Brain microvascular endothelial cell (primary cell): ENCODE data around the gene NKAIN4.

Experiments used
- DNase-seq: peaks from one replicate; pipeline ENCODE4 v3.0.0-alpha.2; 2020
- H3K27ac ChIP-seq: fragments of 250-450 bp; sonication (Bioruptor Pico); 2 replicates; pipeline ENCODE4 v1.5.1; 2020; ENCODE audit warnings: mild to moderate bottlenecking, moderate library complexity
- H3K27me3 ChIP-seq: fragments of 250-450 bp; sonication (Bioruptor Pico); replicated peaks from 2 replicates; pipeline ENCODE4 v1.5.1; 2020; ENCODE audit warnings: mild to moderate bottlenecking
- H3K36me3 ChIP-seq: fragments of 250-450 bp; sonication (Bioruptor Pico); replicated peaks from 2 replicates; pipeline ENCODE4 v1.5.1; 2020; ENCODE audit warnings: mild to moderate bottlenecking
- H3K4me3 ChIP-seq: 2 replicates; pipeline ENCODE4 v1.5.1; 2011; ENCODE audit warnings: low read depth, mild to moderate bottlenecking, control low read depth, low read length, moderate library complexity
- CTCF ChIP-seq: IDR thresholded peaks from 2 replicates; pipeline ENCODE4 v1.5.1; 2011; ENCODE audit warnings: low read depth, mild to moderate bottlenecking, moderate library complexity, low read length, control low read depth, inconsistent platforms; ENCODE audit errors: missing control alignments
- in situ Hi-C: cut with HindIII; loops from 2 replicates; pipeline ENCODE4 v1.10.0; 2017; ENCODE audit warnings: low sequenced_read_pairs, low pct_ligation_motif_present

Gene NKAIN4

GRCh38 chr20:63254232-63254605 is at the start of gene NKAIN4:
Gene NKAIN4, minus strand, starts transcription at chr20:63254463. Its CDS starts 13 bp downstream, at chr20:63254450.
- Histone ChIP-seq H3K36me3 (no peaks in the 10 kb centered on the region), H3K4me3 (no peak within 1 kb of the TSS), H3K27ac (no peak within 1 kb of the TSS), H3K27me3 (peaks cover 39% of the 10 kb centered on the region)
- no peak for TF ChIP-seq CTCF
- DNase-seq: no peak
- in situ Hi-C loops: no loop called here

DNA sequence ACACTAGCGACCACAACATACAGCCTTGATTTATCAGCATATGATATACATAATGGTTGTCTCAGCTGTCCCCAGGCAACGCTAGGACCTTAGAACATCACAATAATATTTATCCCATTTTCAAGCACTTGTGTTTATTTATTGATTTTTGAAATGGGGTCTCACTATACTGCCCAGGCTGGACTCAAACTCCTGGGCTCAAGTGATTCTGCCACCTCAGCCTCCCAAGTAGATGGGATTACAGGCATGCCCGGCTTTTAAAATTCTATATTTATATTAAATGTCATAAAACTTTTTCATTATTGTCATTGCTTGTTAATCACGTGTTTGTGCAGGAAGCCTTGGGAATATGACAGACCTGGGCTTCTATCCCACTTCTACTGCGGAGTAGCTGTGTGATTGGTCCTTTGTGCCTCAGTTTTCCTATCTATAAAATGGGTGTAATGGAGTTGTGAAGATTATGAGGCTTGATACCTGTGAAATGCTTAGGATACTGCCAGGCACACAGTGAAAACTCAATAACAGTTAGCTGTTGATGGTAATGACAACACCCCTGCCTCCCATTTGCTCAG is 48.9 kb upstream of the NKAIN4 start:
- in situ Hi-C loops: no loop called here
- no peaks in the 10 kb centered on the region for H3K27me3 ChIP-seq
- no peak overlapping the region for H3K27ac ChIP-seq
- no peak for TF ChIP-seq CTCF
- no peak overlapping the region for H3K4me3 ChIP-seq
- H3K36me3 ChIP-seq: no peaks in the 10 kb centered on the region
- DNase-seq: no peak

- TF ChIP-seq CTCF: no peak
- no peaks in the 10 kb centered on the region for H3K27me3 ChIP-seq
Observed at GRCh38 chr20:63301671-63302070, 47.4 kb upstream of the NKAIN4 start.

DNA sequence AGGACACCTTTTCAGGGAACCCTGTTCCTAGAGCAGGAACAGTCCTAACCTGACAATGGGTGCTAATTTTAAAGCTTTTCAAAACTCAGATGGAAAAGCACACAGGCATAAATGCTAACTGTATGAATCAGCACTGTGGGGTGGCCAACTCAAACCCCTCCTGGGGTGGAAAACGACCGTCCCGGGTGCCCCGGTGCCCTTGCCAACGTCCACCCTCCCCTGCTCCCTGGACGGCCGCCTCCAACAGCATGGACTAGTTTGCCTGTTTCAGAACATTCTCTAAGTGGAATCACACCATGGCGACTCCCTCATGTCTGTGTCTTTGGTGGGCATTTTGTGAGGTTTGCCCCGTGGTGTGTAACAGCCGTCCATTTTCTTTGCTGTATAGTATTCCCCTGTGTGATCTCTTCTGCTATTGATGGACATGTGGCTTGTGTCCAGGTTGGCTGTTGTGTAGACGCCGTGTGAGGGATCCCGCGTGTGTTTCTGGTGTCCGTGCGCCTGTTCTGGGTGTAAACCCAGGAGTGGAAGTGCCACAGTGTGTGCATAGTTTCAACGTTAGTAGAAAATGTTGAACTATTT is 44.6 kb upstream of the NKAIN4 start:
- TF ChIP-seq CTCF: no peak
- no peak for DNase-seq
- Histone ChIP-seq H3K27me3 (peaks cover 22% of the 10 kb centered on the region), H3K4me3 (no peak overlapping the region), H3K27ac (no peak overlapping the region), H3K36me3 (no peaks in the 10 kb centered on the region)
- in situ Hi-C loops: no loop called here

More at GRCh38 chr20:63301671-63302070, 47.4 kb upstream of the NKAIN4 start:
- H3K4me3 ChIP-seq: no peak overlapping the region
- no peak overlapping the region for H3K27ac ChIP-seq
- in situ Hi-C loops: no loop called here
- H3K36me3 ChIP-seq: no peaks in the 10 kb centered on the region
- no peak for DNase-seq

GRCh38 chr20:63297796-63298572 is 43.7 kb upstream of the NKAIN4 start:
- Histone ChIP-seq H3K4me3 (no peak overlapping the region), H3K27ac (no peak overlapping the region), H3K36me3 (no peaks in the 10 kb centered on the region), H3K27me3 (peaks cover 22% of the 10 kb centered on the region)
- in situ Hi-C loops: no loop called here
- no peak for DNase-seq
- no peak for TF ChIP-seq CTCF
